H1 (cell line): ENCODE results near the gene LRRTM4. TPM values are rescaled to one million over a fixed set of nuclear protein-coding genes. Genes with fewer than 3 reads are reported as not detected.

Source experiments
- CHD1 ChIP-seq: IDR thresholded peaks from 2 replicates; pipeline ENCODE4 v1.6.1; 2012; ENCODE audit warnings: low read depth, low read length, improper control_type of control experiment
- SIRT6 ChIP-seq: IDR thresholded peaks from one replicate; pipeline ENCODE4 v1.7.1; 2012; ENCODE audit warnings: low read length, inconsistent platforms
- SRF ChIP-seq: IDR thresholded peaks from 2 replicates; pipeline ENCODE4 v1.6.1; 2011; ENCODE audit warnings: mild to moderate bottlenecking, low read depth, low read length, moderate library complexity
- TBP ChIP-seq: IDR thresholded peaks from 2 replicates; pipeline ENCODE4 v1.6.1; 2011; ENCODE audit warnings: low read depth, low read length, improper control_type of control experiment
- polyA plus RNA-seq, 7 experiments: library from polyadenylated mRNA; depleted of rRNA in 3 of 7; stranded (reverse) in 5 of 7; unstranded in 2 of 7; fragments of >200 nt in 5 of 7; fragments of 200-250 nt in 2 of 7; gene quantifications; 1 replicate in 5 of 7; 2 replicates in 1 of 7; 4 replicates in 1 of 7; pipeline versions ENCODE4 v1.2.1 to v1.2.3, GENCODE V29; 2011 to 2013; ENCODE audit warnings: missing spikeins in 2 of 7, mixed read lengths in 2 of 7
- total RNA-seq: library from RNA; stranded (reverse); fragmentation: NEBNext Ultra II Directional; extraction: Animal tissue kit (Norgen Biotek cat#: 25700); gene quantifications from 2 replicates; pipeline ENCODE4 v1.2.1, GENCODE V29; 2021

The LRRTM4 gene
- total and polyA plus RNA-seq, 2 of the 8 experiments (the other 6 are each of a cell fraction or from before 2014, with no cell fraction given) = 3.6 to 9.5 TPM

GRCh38 chr2:77372636-77373035 lies 149.5 kb downstream of the LRRTM4 start (continued):
- TF ChIP-seq SRF = no peak
- no peak for TF ChIP-seq CHD1
- no peak for TF ChIP-seq TBP
- TF ChIP-seq SIRT6 = no peak
